A549 (cell line): ENCODE data around the gene BTG1. TPM values are rescaled to one million over a fixed set of nuclear protein-coding genes. Genes with fewer than 3 reads are reported as not detected.

Experiments
- ATAC-seq, 2 experiments: fragments of 200-7000 bp in 1 of 2; fragments of >200 bp in 1 of 2; cut with Nextera tagmentation in 1 of 2; cut with Tn5 transposase in 1 of 2; 3 replicates each; pipeline versions ENCODE4 v1.8.0 to v1.9.1; 2018 to 2020; ENCODE audit warnings: mild to moderate bottlenecking in 1 of 2, moderate library complexity in 1 of 2
- CTCF ChIA-PET: fragments of 300-600 bp; sonication (Branson Sonifier 250); formaldehyde crosslinking; extraction: SDS; loops from one replicate; lab custom pipeline; 2021; ENCODE audit warnings: antibody characterized with exemption, inconsistent platforms; lab: Yijun Ruan, JAX
- POLR2A ChIA-PET: fragments of 350-600 bp; formaldehyde crosslinking; extraction: SDS; loops from one replicate; lab custom pipeline; 2021; ENCODE audit warnings: antibody characterized with exemption, inconsistent platforms; lab: Yijun Ruan, JAX
- DNase-seq, 2 experiments: peaks; one replicate each; pipeline versions ENCODE4 v3.0.0 to v3.0.0-alpha.2; 2011 to 2016; ENCODE audit warnings: low read depth in 1 of 2, low spot score in 1 of 2
- FAIRE-seq: peaks from 2 replicates; lab custom pipeline; 2011; peaks lifted over from hg19 to GRCh38; lab: Jason Lieb, UNC
- H3K27ac ChIP-seq, 2 experiments: fragments of >200 bp; sonication (Bioruptor Twin); formaldehyde crosslinking; 3 replicates each; pipeline ENCODE4 v1.5.1; 2016 to 2017
- H3K4me1 ChIP-seq: fragments of >200 bp; sonication (Bioruptor Twin); formaldehyde crosslinking; 3 replicates; pipeline ENCODE4 v1.6.1; 2016
- H3K4me2 ChIP-seq: fragments of >200 bp; sonication (Bioruptor Twin); formaldehyde crosslinking; 3 replicates; pipeline ENCODE4 v1.6.1; 2016
- H3K4me3 ChIP-seq: fragments of >200 bp; sonication (Bioruptor Twin); formaldehyde crosslinking; 3 replicates; pipeline ENCODE4 v1.5.1; 2016
- H3K9me3 ChIP-seq: fragments of >200 bp; sonication (Bioruptor Twin); formaldehyde crosslinking; 3 replicates; pipeline ENCODE4 v1.6.1; 2016
- CBX2 ChIP-seq: fragments of 200-600 bp; sonication (generic); IDR thresholded peaks from 2 replicates; pipeline ENCODE4 v1.6.1; 2016; ENCODE audit warnings: low read depth, mild to moderate bottlenecking, borderline replicate concordance
- CBX8 ChIP-seq: fragments of 200-600 bp; sonication (generic); IDR thresholded peaks from 2 replicates; pipeline ENCODE4 v1.6.1; 2016
- CHD2 ChIP-seq: fragments of 150-350 bp; IDR thresholded peaks from 2 replicates; pipeline ENCODE4 v1.6.1; 2014; ENCODE audit warnings: low read length; ENCODE audit not compliant: partially characterized antibody
- CHD4 ChIP-seq: fragments of 200-600 bp; sonication (generic); IDR thresholded peaks from 2 replicates; pipeline ENCODE4 v1.6.1; 2016; ENCODE audit warnings: antibody characterized with exemption, mild to moderate bottlenecking, borderline replicate concordance
- ELK1 ChIP-seq: fragments of 150-350 bp; IDR thresholded peaks from 2 replicates; pipeline ENCODE4 v1.6.1; 2014; ENCODE audit warnings: low read depth, mild to moderate bottlenecking, low read length
- EP300 ChIP-seq, 2 experiments: fragments of >200 bp; sonication (Bioruptor Twin); formaldehyde crosslinking; IDR thresholded peaks; 2 replicates in 1 of 2; 3 replicates in 1 of 2; pipeline ENCODE4 v1.6.1; 2016 to 2017
- ESRRA ChIP-seq: fragments of 150-350 bp; IDR thresholded peaks from 2 replicates; pipeline ENCODE4 v1.6.1; 2014; ENCODE audit warnings: mild to moderate bottlenecking, low read length, borderline replicate concordance
- FOXS1 ChIP-seq: fragments of 250-450 bp; sonication (Bioruptor Pico); IDR thresholded peaks from 2 replicates; pipeline ENCODE4 v1.5.0; 2020; ENCODE audit warnings: mild to moderate bottlenecking, moderate library complexity
- GATA3 ChIP-seq: IDR thresholded peaks from 2 replicates; pipeline ENCODE4 v1.6.1; 2012; ENCODE audit warnings: borderline replicate concordance
- HDAC2 ChIP-seq: fragments of 200-600 bp; sonication (generic); IDR thresholded peaks from 2 replicates; pipeline ENCODE4 v1.6.1; 2016
- HEYL ChIP-seq: fragments of 250-450 bp; sonication (Bioruptor Pico); IDR thresholded peaks from 2 replicates; pipeline ENCODE4 v1.8.0; 2021; ENCODE audit warnings: mild to moderate bottlenecking, moderate library complexity
- HOXA7 ChIP-seq: fragments of 250-450 bp; sonication (Bioruptor Pico); IDR thresholded peaks from 2 replicates; pipeline ENCODE4 v1.5.0; 2020; ENCODE audit warnings: mild to moderate bottlenecking, moderate library complexity
- HOXB13 ChIP-seq: fragments of 250-450 bp; sonication (Bioruptor Pico); IDR thresholded peaks from 2 replicates; pipeline ENCODE4 v1.5.0; 2020; ENCODE audit warnings: low read depth, mild to moderate bottlenecking, moderate library complexity
- HOXB5 ChIP-seq: fragments of 250-450 bp; sonication (Bioruptor Pico); IDR thresholded peaks from 2 replicates; pipeline ENCODE4 v1.5.0; 2020; ENCODE audit warnings: mild to moderate bottlenecking, moderate library complexity
- JUN ChIP-seq, 2 experiments: fragments of >200 bp; sonication (Bioruptor Twin); formaldehyde crosslinking; IDR thresholded peaks; 2 replicates in 1 of 2; 3 replicates in 1 of 2; pipeline ENCODE4 v1.6.1; 2016 to 2017
- JUNB ChIP-seq: fragments of >200 bp; sonication (Bioruptor Twin); formaldehyde crosslinking; IDR thresholded peaks from 2 replicates; pipeline ENCODE4 v1.6.1; 2016
- KDM1A ChIP-seq: fragments of 200-600 bp; sonication (generic); IDR thresholded peaks from 2 replicates; pipeline ENCODE4 v1.6.1; 2016; ENCODE audit warnings: low read depth, mild to moderate bottlenecking
- KDM5A ChIP-seq: fragments of 200-600 bp; sonication (generic); IDR thresholded peaks from 2 replicates; pipeline ENCODE4 v1.6.1; 2016; ENCODE audit warnings: antibody characterized with exemption, mild to moderate bottlenecking
- MAFK ChIP-seq: fragments of 450-650 bp; IDR thresholded peaks from 2 replicates; pipeline ENCODE4 v1.6.1; 2014; ENCODE audit not compliant: partially characterized antibody
- MAX ChIP-seq: IDR thresholded peaks from 2 replicates; pipeline ENCODE4 v1.6.1; 2012
- MAZ ChIP-seq: fragments of 150-350 bp; IDR thresholded peaks from 2 replicates; pipeline ENCODE4 v1.6.1; 2014; ENCODE audit warnings: antibody characterized with exemption, low read depth, low read length, borderline replicate concordance
- MYC ChIP-seq: IDR thresholded peaks from 2 replicates; pipeline ENCODE4 v1.6.1; 2012; ENCODE audit warnings: mild to moderate bottlenecking, inconsistent platforms, low read length, improper control_type of control experiment, borderline replicate concordance
- NFE2L2 ChIP-seq: fragments of 150-350 bp; conservative IDR thresholded peaks from 2 replicates; pipeline ENCODE4 v1.6.1; 2014; ENCODE audit warnings: low read length
- NPAS2 ChIP-seq: fragments of 250-450 bp; sonication (Bioruptor Pico); IDR thresholded peaks from 2 replicates; pipeline ENCODE4 v1.8.0; 2022; ENCODE audit warnings: mild to moderate bottlenecking, moderate library complexity, borderline replicate concordance
- NR3C1 ChIP-seq: fragments of >200 bp; sonication (Bioruptor Twin); formaldehyde crosslinking; IDR thresholded peaks from 3 replicates; pipeline ENCODE4 v1.6.1; 2017
- PHF8 ChIP-seq: fragments of 200-600 bp; sonication (generic); IDR thresholded peaks from 2 replicates; pipeline ENCODE4 v1.6.1; 2016; ENCODE audit warnings: low read depth, mild to moderate bottlenecking, antibody characterized with exemption, moderate library complexity, borderline replicate concordance
- RARB ChIP-seq: fragments of 250-450 bp; sonication (Bioruptor Pico); IDR thresholded peaks from 2 replicates; pipeline ENCODE4 v1.8.0; 2021; ENCODE audit warnings: mild to moderate bottlenecking, moderate library complexity
- RCOR1 ChIP-seq: fragments of 150-350 bp; IDR thresholded peaks from 2 replicates; pipeline ENCODE4 v1.6.1; 2014; ENCODE audit warnings: antibody characterized with exemption, low read length, low read depth
- REST ChIP-seq: fragments of 200-600 bp; sonication (generic); IDR thresholded peaks from 2 replicates; pipeline ENCODE4 v1.6.1; 2016; ENCODE audit warnings: antibody characterized with exemption, mild to moderate bottlenecking, moderate library complexity
- RNF2 ChIP-seq: fragments of 200-600 bp; sonication (generic); IDR thresholded peaks from 2 replicates; pipeline ENCODE4 v1.6.1; 2016; ENCODE audit warnings: low read depth, mild to moderate bottlenecking, antibody characterized with exemption, moderate library complexity, borderline replicate concordance
- SREBF2 ChIP-seq: fragments of 450-650 bp; IDR thresholded peaks from 2 replicates; pipeline ENCODE4 v1.6.1; 2014; ENCODE audit warnings: mild to moderate bottlenecking, moderate library complexity
- TFCP2L1 ChIP-seq: fragments of 250-450 bp; sonication (Bioruptor Pico); IDR thresholded peaks from 2 replicates; pipeline ENCODE4 v1.5.0; 2021; ENCODE audit warnings: mild to moderate bottlenecking
- TP53 ChIP-seq: fragments of 250-450 bp; sonication (Bioruptor Pico); IDR thresholded peaks from 2 replicates; pipeline ENCODE4 v1.5.0; 2021; ENCODE audit warnings: mild to moderate bottlenecking, moderate library complexity
- ZC3H11A ChIP-seq: fragments of 450-650 bp; IDR thresholded peaks from 2 replicates; pipeline ENCODE4 v1.6.1; 2014; ENCODE audit warnings: antibody characterized with exemption, mild to moderate bottlenecking
- ZFP36 ChIP-seq: fragments of 450-650 bp; IDR thresholded peaks from 2 replicates; pipeline ENCODE4 v1.6.1; 2014; ENCODE audit warnings: borderline replicate concordance; ENCODE audit not compliant: partially characterized antibody
- ZSCAN20 ChIP-seq: fragments of 250-450 bp; sonication (Bioruptor Pico); IDR thresholded peaks from 2 replicates; pipeline ENCODE4 v1.8.0; 2022; ENCODE audit warnings: mild to moderate bottlenecking, moderate library complexity
- WGBS: methylation state at CpG from one replicate; pipeline ENCODE4 v1.1.6; 2017; ENCODE audit errors: missing lambda C conversion rate; 5-methylcytosine and 5-hydroxymethylcytosine counted together
- polyA plus RNA-seq, 4 experiments: library from polyadenylated mRNA; depleted of rRNA in 3 of 4; stranded (reverse); fragments of >200 nt; fragmentation: RNase III in 1 of 4; extraction: RNeasy Plus Mini Kit Qiagen cat#74134 plus additional on column Dnase treatment in 1 of 4; gene quantifications; 2 replicates in 3 of 4; 3 replicates in 1 of 4; pipeline ENCODE4 v1.2.3, GENCODE V29; 2011 to 2017
- TF ChIP-seq, protein P1 (sequence below): fragments of 450-650 bp; IDR thresholded peaks from 2 replicates; pipeline ENCODE4 v1.6.1; 2014; ENCODE audit warnings: antibody characterized with exemption

Gene BTG1
- polyA plus RNA-seq, 2 of the 4 experiments (the other 2 are of a cell fraction): 29.4 to 138 TPM

DNA sequence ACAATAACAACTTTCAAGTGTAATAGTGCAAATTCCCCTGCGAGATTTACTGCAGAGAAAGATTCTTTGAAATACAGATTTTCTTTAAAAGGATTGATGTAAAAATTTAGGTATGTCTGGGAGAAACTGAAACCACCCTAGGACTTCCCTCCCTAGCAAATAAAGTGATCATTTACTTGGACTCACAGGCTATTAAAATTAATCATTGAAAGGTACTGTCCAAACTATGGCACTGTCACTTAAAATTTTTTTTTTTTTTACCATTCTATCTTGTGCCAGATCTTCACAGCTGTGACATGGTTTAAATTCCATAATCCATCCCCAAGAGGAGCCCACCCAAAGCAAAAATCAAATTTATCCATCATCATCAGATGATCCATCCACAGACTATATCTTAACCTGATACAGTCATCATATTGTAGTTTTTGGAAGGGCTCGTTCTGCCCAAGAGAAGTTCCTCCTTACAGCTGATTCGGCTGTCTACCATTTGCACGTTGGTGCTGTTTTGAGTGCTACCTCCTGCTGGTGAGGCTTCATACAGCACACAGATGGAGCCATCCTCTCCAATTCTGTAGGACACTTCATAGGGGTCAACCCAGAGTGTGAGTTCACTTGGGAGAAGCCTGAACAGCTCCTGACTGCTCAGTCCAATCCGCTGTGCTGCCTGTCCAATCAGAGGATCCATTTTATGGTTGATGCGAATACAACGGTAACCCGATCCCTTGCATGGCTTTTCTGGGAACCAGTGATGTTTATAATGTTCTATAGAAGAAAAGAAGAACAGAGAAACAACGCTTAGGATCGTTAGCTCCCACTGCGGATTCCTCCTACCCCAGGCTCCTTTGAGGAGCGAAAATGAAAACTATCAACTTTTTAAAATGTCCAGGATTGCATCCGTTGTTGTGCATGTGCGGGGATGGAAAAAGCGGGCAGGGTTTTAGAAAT is 1.7 kb downstream of the BTG1 start:
- H3K27ac ChIP-seq: peak overlapping the region; percentile 92 to 98
- peaks cover 16% of the 10 kb centered on the region for H3K4me1 ChIP-seq
- H3K4me3 ChIP-seq: peak overlapping the region; percentile 91
- no peaks in the 10 kb centered on the region for H3K9me3 ChIP-seq
- CTCF ChIA-PET: interaction anchor here (0.6 to 3.2 kb wide), 17 partner anchors 10 to 1166 kb away, joined by 3 to 21 read pairs (median 4); no protein-coding TSS in a partner anchor
- FAIRE-seq (peak; percentile 94), ATAC-seq (peak; percentile 52 to 82), DNase-seq (peak; percentile 74 to 95)
- peak overlapping the region; percentile 90 for H3K4me2 ChIP-seq
- 1% methylated on average over 15 of the region's 15 CpGs for WGBS
- POLR2A ChIA-PET: interaction anchor here (0.8 to 4.7 kb wide), 19 partner anchors 10 to 762 kb away, joined by 3 to 54 read pairs (median 9); no protein-coding TSS in a partner anchor
- TF ChIP-seq RCOR1 (no peak), HOXA7 (CRISPR knock-in tag) (0 out of 2 replicates have a peak, but pooled peaks have one; percentile 43), CHD4 (no peak), ELK1 (no peak), GATA3 (peak; percentile 19; the same call in 1 of the 2 replicates), MAZ (no peak), RNF2 (no peak), HEYL (no peak), FOXS1 (CRISPR knock-in tag) (no peak), ZSCAN20 (CRISPR knock-in tag) (no peak), NPAS2 (no peak), ESRRA (peak; percentile 32; the same call in 1 of the 2 replicates), TFCP2L1 (CRISPR knock-in tag) (no peak), REST (no peak), KDM1A (no peak), RARB (CRISPR knock-in tag) (no peak), JUNB (no peak), NR3C1 (no peak), MYC (no peak), ZC3H11A (no peak), HOXB5 (CRISPR knock-in tag) (no peak), JUN (IDR thresholded peaks at IDR 0.05) (peak; percentile 24 to 65), CHD2 (no peak), CBX2 (no peak), EP300 (IDR thresholded peaks at IDR 0.05) (no peak), TP53 (CRISPR knock-in tag) (no peak), ZFP36 (no peak), SREBF2 (no peak), MAX (peak; percentile 70; the same call in 1 of the 2 replicates), NFE2L2 (no peak), HOXB13 (CRISPR knock-in tag) (no peak), KDM5A (no peak), PHF8 (0 out of 2 replicates have a peak, but pooled peaks have one; percentile 4), MAFK (no peak), CBX8 (no peak), HDAC2 (peak; percentile 15; the same call in 1 of the 2 replicates)
- TF ChIP-seq, protein P1, sequence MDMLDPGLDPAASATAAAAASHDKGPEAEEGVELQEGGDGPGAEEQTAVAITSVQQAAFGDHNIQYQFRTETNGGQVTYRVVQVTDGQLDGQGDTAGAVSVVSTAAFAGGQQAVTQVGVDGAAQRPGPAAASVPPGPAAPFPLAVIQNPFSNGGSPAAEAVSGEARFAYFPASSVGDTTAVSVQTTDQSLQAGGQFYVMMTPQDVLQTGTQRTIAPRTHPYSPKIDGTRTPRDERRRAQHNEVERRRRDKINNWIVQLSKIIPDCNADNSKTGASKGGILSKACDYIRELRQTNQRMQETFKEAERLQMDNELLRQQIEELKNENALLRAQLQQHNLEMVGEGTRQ: no peak
